ENCODE results near the gene LMAN1L.

The LMAN1L gene

DNA sequence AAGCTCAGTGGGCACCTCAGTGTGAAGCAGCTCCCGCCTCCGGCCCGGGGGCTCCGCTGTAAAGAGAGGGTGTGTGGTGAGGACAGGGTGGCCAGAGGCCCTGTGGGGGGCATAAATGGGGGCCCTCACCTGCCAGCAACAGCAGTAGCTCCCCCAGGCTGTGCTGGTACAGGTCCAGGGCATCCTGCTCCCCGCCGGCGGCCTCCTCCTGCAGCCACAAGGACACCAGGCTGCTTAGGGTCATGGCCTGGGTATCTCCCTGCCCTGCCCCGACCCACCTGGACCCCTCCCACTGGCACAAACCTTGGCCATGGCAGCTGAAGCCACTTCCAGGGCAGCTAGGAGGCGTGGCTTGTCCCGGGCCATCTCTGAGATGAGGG is 25.5 kb downstream of the LMAN1L start:
- DNase-seq (ENCODE audit: low spot score): no peak

DNA sequence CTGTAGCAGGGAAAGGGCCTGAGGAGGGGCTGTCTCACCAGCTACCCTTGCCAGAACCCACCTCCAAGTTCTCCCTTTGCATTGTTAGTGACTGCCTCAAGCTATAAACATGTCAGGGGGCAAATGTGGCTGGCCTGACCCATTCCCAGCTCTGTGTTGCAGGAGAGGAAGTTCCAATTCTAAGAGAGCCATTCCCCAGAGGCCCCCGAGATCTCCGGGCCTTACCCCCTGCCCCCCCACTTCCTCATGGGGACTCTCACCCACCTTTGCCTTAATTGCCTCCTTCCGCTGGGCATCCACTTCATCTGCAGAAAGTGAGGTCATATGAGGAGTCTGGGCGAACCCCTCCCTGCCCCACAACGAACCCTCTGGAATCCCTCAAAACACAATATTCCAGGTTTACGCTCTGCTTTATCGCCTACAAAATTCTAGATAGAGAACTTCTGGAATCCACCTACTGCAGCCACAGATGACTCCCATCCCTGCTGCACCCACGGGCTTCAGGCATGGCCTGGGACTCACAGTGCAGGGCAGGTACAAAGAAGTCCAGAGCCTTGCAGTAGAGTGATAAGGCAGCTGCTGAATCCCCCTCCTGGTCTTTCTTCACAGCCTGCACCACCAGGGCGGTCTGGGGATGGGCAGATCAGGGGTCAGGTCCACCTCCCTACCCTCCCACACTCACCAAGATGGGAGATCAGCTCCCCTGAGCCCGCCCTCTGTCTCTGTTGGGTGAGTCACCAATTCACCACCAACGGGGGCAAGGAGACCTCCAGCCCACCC is 26.3 kb downstream of the LMAN1L start:
- no peak for DNase-seq (ENCODE audit: low spot score)

DNA sequence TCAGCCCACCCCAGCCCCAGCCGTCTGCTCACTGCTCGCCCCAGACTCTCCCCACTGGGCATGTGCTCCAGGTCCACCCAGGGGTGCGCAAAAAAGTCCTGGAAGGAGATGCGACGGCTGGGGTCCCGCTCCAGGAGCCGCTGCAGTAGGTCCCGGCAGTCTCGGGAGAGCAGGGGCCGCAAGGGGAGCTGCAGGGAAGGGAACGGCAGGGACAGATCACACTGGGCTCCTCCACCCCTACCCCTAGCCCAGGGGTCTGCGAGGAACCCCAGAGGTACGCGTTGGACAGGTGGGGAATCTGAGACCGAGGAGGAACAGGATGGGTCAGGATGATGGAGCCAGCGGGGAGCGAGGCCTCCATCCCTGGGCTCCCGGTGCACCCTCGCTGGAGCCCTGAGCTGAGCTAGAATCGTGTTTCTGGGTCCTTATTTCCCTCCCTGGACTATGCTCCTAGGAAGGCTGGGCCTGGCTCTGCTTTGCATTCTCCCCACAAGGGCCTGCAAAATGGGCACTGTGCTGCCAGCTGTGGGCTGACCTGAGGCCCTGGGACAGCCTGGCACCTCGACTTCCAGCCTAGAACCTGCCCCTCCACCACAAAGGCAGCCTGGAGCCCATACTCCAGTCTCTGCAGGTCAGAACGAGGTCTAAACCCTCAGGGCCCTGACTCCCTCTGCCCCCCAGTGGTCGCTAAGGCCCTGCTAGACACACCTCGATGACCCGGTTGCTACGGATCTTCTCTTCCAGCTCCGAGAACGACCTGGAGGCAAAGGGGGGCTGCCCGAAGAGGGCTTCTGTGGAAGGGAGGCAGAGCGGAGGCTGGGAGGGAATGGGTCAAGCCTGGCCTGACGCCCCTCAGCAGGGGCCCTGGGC is 27.1 kb downstream of the LMAN1L start:
- DNase-seq (ENCODE audit: low spot score): no peak

- no peak for DNase-seq (ENCODE audit: low spot score)
Observed at GRCh38 chr15:74840851-74841775, 28.5 kb downstream of the LMAN1L start.

DNA sequence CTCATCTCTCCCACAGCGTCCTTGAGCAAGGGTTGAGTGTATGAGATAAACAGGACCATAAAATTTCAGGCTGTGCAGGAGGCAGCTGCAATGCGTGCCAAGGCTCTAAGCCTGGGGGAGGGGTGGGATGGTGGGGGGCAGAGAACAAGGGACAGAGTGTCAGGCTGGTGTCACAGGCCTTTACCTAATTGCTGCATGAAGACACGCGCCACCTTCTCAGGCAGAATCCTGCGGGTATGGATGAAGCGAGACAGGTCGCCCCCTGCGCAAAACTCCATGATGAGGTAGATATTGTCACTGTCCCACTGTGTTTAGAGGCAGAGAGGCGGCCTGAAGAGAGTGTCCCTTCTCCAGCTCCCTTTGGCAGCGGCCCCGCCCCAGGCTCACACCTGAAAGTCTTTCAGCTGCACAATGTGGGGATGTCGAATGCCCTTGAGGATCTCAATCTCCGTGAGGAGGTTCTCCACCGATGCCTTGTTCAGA is 29.3 kb downstream of the LMAN1L start:
- DNase-seq (ENCODE audit: low spot score): no peak

GRCh38 chr15:74842581-74843444 is 30.2 kb downstream of the LMAN1L start, which contains the start of gene ULK3:
TSS of gene ULK3 (minus strand) at chr15:74843156. CDS start at chr15:74843105, 51 bp downstream.
- DNase-seq (ENCODE audit: low spot score): peak; percentile 82

- no peak for DNase-seq (ENCODE audit: low spot score)
Observed at GRCh38 chr15:74843445-74843828, 30.8 kb downstream of the LMAN1L start.

GRCh38 chr15:74843891-74844299 is 31.3 kb downstream of the LMAN1L start:
- no peak for DNase-seq (ENCODE audit: low spot score)

- DNase-seq (ENCODE audit: low spot score): no peak
Observed at GRCh38 chr15:74844319-74845207, 31.9 kb downstream of the LMAN1L start.

GRCh38 chr15:74845208-74845568 is 32.6 kb downstream of the LMAN1L start:
- no peak for DNase-seq (ENCODE audit: low spot score)

DNA sequence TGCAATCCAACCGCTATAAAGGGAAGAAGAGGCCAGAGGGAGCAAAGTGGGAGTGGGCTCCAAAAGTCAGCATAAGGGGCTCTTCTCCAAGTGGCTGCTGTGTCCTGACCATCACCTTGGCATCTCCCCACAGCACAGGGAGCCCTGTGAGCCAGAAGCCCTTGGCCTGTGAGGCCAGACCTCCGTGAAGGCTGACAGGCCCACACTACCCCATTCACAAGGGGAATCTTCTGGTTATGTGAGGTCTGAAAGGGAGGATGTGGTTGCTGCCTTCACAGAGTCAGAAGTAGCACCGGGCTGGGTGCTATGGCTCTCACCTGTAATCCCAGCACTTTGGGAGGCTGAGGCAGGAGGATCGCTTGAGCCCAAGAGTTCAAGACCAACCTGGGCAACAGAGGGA is 32.9 kb downstream of the LMAN1L start:
- no peak for DNase-seq (ENCODE audit: low spot score)

DNA sequence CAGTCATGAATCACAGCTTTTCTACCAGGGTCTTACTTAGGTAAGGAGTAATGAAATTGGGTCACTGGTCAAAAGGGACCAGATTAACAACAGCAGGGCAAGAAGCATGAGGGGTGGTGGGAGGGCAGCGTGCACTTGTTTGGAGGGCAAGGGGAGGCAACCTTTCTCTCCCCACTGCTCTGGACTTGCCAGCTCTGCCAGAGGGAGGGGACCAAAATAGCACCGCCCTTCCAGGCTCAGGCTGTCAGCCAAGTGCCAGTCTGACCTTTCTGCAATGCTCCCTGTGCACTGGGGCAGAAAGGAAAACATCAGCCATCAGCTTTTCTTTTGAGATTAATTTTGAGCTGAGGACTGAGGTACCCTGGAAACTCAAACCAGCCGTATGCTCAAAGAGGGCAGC is 34.8 kb downstream of the LMAN1L start:
- DNase-seq (ENCODE audit: low spot score): no peak

- no peak for DNase-seq (ENCODE audit: low spot score)
Observed at GRCh38 chr15:74850393-74850792, 37.8 kb downstream of the LMAN1L start.

DNA sequence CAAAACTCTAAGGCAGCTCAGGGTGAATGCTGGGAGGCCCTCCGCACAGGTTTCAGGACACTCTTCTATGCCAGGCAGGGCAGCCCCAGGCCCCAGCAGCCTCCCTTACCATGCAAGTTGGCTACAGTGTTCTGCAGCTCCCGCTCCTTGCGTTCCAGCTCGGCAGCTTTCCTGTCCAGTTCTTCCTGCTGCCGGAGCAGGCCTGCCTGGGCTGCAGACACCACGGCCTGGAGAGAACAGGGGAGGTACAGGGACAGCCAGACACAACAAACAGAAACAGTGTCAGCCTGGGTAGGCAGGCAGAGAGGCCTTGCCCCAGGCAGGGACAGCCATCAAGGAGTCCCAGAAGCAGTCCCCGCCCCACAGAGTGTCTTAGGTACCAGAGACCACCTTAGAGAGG is 39.3 kb downstream of the LMAN1L start:
- DNase-seq (ENCODE audit: low spot score): no peak

- no peak for DNase-seq (ENCODE audit: low spot score)
Observed at GRCh38 chr15:74854453-74855022, 41.9 kb downstream of the LMAN1L start.

- DNase-seq (ENCODE audit: low spot score): no peak
Observed at GRCh38 chr15:74855857-74856256, 43.2 kb downstream of the LMAN1L start.

DNA sequence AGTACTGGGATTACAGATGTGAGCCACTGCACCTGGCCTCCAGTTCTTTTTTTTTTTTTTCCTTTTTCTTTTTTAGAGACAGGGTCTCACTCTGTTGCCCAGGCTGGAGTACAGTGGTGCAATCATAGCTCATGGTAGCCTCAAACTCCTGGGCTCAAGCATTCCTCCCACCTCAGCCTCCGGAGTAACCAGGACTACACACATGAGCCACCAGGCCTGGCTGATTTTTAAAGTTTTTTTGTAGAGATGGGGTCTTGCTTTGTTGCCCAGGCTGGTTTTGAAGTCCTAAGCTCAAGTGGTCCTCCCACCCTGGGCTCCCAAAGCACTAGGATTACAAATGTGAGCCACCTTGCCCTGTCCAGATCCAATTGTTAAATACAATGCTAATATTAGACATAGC is 43.9 kb downstream of the LMAN1L start:
- no peak for DNase-seq (ENCODE audit: low spot score)

DNA sequence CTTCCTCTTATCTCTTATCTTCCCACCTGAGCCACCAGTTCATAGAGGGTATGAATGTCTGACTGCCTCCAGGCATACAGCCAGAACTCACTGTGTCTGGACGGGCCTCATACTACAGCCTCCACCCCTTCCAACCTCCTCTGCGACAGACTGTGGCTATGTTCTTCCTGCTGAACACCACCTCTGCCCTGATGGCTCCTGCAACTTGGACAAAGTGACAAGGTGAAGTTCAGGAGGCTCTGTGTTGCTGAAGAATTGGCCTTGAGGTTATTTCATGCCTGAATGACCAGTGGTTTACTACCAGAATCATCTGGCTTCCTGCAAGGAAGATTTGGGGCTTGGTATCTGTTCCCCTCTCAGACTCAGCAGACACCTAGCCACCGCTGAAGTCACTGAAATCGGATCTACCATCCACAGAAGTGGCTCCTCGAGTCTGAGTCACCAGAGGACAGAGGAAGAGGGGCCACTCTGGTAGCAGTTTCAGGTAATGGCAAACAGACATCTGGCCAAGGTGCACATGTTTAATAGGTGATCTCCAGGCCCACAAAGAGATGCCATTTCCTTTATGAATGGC is 44.5 kb downstream of the LMAN1L start:
- DNase-seq (ENCODE audit: low spot score): no peak

DNA sequence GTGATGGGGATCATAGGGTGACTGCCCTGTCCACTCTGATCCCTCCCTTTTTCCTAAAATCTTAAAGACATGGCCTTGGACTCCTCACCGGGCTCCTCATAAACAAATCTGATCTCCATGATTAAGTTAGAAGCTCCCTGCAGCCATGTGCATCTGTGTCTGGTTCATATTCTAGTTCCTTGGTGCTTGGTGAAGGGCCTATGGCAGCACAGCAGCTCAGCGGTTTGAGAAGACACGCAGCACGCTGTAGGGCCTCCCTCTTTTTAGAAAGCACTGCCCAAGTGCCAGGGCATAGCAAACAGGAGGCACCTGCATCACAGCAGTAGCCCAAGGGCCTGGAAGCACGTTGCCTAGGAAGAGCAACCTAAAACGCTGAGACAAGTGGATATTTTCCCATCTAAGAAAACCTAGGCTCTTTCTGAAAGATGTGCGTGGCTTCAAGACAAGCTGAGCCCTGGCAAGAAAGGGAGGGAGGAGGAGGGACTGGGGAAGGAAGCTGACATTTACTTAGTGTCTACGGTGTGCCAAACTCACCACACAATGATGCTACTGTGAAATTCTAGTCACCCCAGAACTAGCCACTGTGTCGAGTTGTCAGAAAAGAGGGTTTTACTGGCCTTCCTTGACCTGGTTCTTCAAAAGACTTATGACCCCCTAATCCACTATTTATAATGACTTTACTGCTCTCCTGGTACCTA is 45.2 kb downstream of the LMAN1L start:
- DNase-seq (ENCODE audit: low spot score): no peak

Measured in pons (tissue), 1 donor.